Subcutaneous abdominal adipose tissue (tissue), 5 donors: ENCODE data around the gene ASB9.
"Not testable (repeated sequence)": the region's sequence is repeated elsewhere in the genome, so short reads cannot be mapped to it uniquely, and the experiment has no call there.

Source experiments
- H3K27ac ChIP-seq: one replicate; pipeline ENCODE4 v1.7.0; 2013; ENCODE audit warnings: low read depth, mild to moderate bottlenecking, inconsistent platforms, low read length, moderate library complexity
- H3K27me3 ChIP-seq, 5 donors: one replicate each; pipeline ENCODE4 v1.7.0; 2013; ENCODE audit warnings: low read length in 5 of 5, inconsistent platforms in 1 of 5; ENCODE audit not compliant: control insufficient read depth in 5 of 5, insufficient read depth in 4 of 5
- H3K36me3 ChIP-seq, 5 donors: one replicate each; pipeline ENCODE4 v1.7.0; 2013; ENCODE audit warnings: low read length in 5 of 5; ENCODE audit not compliant: control insufficient read depth in 5 of 5, insufficient read depth in 5 of 5
- H3K4me1 ChIP-seq, 5 donors: one replicate each; pipeline ENCODE4 v1.7.0; 2013; ENCODE audit warnings: low read length in 5 of 5, mild to moderate bottlenecking in 3 of 5, moderate library complexity in 1 of 5; ENCODE audit not compliant: control insufficient read depth in 5 of 5, insufficient read depth in 5 of 5
- H3K4me3 ChIP-seq, 5 donors: one replicate each; pipeline ENCODE4 v1.7.0; 2013; ENCODE audit warnings: low read length in 5 of 5, low read depth in 1 of 5
- H3K9ac ChIP-seq, 5 donors: one replicate each; pipeline ENCODE4 v1.7.0; 2013; ENCODE audit warnings: low read length in 5 of 5, mild to moderate bottlenecking in 4 of 5, moderate library complexity in 3 of 5
- H3K9me3 ChIP-seq, 5 donors: one replicate each; pipeline ENCODE4 v1.7.0; 2013; ENCODE audit warnings: low read length in 5 of 5; ENCODE audit not compliant: control insufficient read depth in 5 of 5
- donor health status: healthy.
- donor health status: healthy.
- donor health status: healthy.
- donor health status: healthy.
- donor health status: healthy.

ASB9 gene

DNA sequence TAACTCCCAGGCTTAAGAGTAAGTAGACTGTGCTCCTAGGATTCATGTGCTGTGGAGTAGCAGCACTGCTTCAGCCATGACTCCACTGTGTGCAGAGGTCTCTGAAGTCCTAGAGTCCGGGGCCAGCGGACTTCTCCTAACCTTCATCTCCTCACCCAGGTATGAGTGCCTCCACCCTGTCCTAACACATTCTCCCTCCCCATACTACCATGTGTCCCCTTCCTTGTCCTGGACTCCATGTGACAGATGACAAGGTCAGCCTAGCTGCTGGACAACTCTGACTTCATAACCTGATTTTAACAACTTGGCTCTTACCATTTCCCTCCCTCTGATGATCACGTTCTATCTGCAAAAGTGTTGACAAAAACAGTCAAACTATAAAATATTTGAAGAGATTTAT is 28.9 kb upstream of the ASB9 start:
- peaks cover 0 to 19% (median 13%) of the 10 kb centered on the region in 5 donors for H3K4me1 ChIP-seq
- H3K27me3 ChIP-seq, result peaks cover 0 to 3% (median 0%) of the 10 kb centered on the region in 5 donors
- peak overlapping the region; percentile 9 for H3K27ac ChIP-seq
- H3K9me3 ChIP-seq, result no peaks in the 10 kb centered on the region
- H3K4me3 ChIP-seq, result peak overlapping the region in 2 of 5 donors; percentile 28 to 36
- no peaks in the 10 kb centered on the region for H3K36me3 ChIP-seq
- no peak overlapping the region for H3K9ac ChIP-seq

GRCh38 chrX:15298201-15298600 is 28.3 kb upstream of the ASB9 start:
- peaks cover 0 to 4% (median 0%) of the 10 kb centered on the region in 5 donors for H3K27me3 ChIP-seq
- no peaks in the 10 kb centered on the region for H3K9me3 ChIP-seq
- peak overlapping the region in 2 of 5 donors; percentile 28 to 36 for H3K4me3 ChIP-seq
- no peak overlapping the region for H3K9ac ChIP-seq
- H3K36me3 ChIP-seq, result no peaks in the 10 kb centered on the region
- H3K4me1 ChIP-seq, result peaks cover 0 to 19% (median 13%) of the 10 kb centered on the region in 5 donors
- H3K27ac ChIP-seq, result peak overlapping the region; percentile 9

DNA sequence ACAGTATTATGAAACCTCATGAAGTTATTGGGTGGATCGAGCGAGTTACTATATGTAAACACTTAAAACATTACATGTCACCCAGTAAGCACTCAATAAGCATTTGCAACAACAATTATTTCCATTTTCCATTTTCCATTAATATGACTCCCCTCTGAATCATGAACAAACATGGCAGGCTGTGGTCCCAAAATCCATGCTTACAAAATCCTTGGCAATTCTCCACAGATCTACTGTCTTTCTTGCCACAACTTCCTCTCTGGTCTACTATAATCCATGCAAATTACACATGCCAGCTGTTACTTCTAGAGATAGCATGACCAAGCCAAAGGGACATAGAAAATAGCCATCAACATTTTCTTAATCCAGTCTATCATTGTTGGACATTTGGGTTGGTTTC is 23.6 kb upstream of the ASB9 start:
- H3K27me3 ChIP-seq, result peaks cover 0 to 5% (median 0%) of the 10 kb centered on the region in 5 donors
- no peaks in the 10 kb centered on the region for H3K9me3 ChIP-seq
- no peaks in the 10 kb centered on the region for H3K36me3 ChIP-seq
- no peak overlapping the region for H3K27ac ChIP-seq
- no peak overlapping the region for H3K9ac ChIP-seq
- H3K4me3 ChIP-seq, result no peak overlapping the region
- peaks cover 0 to 12% (median 3%) of the 10 kb centered on the region in 5 donors for H3K4me1 ChIP-seq

GRCh38 chrX:15292861-15293260 is 23.0 kb upstream of the ASB9 start:
- Histone ChIP-seq H3K9me3 (no peaks in the 10 kb centered on the region), H3K27ac (no peak overlapping the region), H3K4me3 (no peak overlapping the region), H3K4me1 (peaks cover 0 to 6% (median 0%) of the 10 kb centered on the region in 5 donors), H3K36me3 (no peaks in the 10 kb centered on the region), H3K27me3 (peaks cover 0 to 5% (median 0%) of the 10 kb centered on the region in 5 donors), H3K9ac (no peak overlapping the region)

DNA sequence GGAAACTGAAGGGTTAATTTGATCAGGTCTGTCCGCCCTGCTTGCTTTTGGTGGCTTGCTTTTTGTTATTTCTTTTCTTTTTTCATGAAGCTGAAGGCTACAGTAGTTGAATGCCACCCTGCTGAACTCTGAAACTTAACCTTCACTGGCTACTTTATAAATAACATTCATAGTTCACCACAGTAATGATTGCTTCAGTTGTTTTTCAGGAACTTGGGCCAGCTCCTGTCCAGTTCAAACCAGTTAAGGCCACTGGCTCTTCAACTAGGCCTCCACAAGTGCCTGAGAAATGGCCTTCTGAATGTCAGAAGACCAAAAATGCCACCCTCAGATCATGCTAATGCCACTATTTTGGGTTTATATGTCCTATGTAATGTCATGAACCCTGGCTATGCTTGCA is 7.7 kb upstream of the ASB9 start:
- no peaks in the 10 kb centered on the region for H3K27me3 ChIP-seq
- H3K9me3 ChIP-seq, result peaks cover 0 to 5% (median 0%) of the 10 kb centered on the region in 5 donors
- H3K9ac ChIP-seq, result no peak overlapping the region
- peaks cover 0 to 10% (median 3%) of the 10 kb centered on the region in 5 donors for H3K4me1 ChIP-seq
- H3K36me3 ChIP-seq, result no peaks in the 10 kb centered on the region
- no peak overlapping the region for H3K27ac ChIP-seq
- H3K4me3 ChIP-seq, result no peak overlapping the region

- peaks cover 0 to 5% (median 0%) of the 10 kb centered on the region in 5 donors for H3K9me3 ChIP-seq
- H3K27ac ChIP-seq, result no peak overlapping the region
Observed at GRCh38 chrX:15274946-15275345, 5.1 kb upstream of the ASB9 start.

DNA sequence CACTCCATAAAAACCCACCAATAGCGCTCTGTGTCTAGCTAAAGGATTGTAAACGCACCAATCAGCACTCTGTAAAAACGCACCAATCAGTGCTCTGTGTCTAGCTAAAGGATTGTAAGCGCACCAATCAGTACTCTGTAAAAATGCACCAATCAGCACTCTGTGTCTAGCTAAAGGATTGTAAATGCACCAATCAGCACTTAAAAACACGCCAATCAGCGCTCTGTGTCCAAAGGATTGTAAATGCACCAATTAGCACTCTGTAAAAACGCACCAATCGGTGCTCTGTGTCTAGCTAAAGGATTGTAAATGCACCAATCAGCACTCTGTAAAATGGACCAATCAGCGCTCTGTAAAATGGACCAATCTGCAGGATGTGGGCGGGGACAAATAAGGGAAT is 3.4 kb upstream of the ASB9 start:
- H3K9ac ChIP-seq, H3K27ac ChIP-seq, H3K27me3 ChIP-seq, H3K9me3 ChIP-seq, H3K4me3 ChIP-seq, H3K36me3 ChIP-seq: not testable (repeated sequence)
- H3K4me1 ChIP-seq, result peaks cover 0 to 17% (median 10%) of the 10 kb centered on the region in 5 donors

More at GRCh38 chrX:15274946-15275345, 5.1 kb upstream of the ASB9 start:
- Histone ChIP-seq H3K27me3 (no peaks in the 10 kb centered on the region), H3K4me1 (peaks cover 0 to 14% (median 4%) of the 10 kb centered on the region in 5 donors), H3K9ac (no peak overlapping the region), H3K4me3 (no peak overlapping the region), H3K36me3 (no peaks in the 10 kb centered on the region)

DNA sequence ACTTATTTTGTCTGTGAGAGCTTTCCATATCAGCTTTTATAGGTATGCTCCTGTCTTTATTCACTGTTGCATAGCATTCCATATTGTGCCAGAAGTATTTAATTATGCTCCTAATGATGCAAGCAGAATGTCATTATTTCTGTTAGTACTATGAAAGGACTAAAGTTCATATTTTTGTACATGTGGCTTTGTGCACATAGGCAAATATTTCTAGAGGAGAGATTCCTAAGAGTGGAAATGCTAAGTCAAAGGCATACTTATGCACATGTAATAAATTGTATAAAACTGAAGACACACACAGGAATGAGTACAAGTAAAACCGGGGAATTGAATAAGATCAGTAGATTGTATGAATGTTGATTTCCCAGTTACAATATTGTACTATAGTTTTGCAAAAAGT is 1.9 kb upstream of the ASB9 start:
- no peak overlapping the region for H3K27ac ChIP-seq
- H3K4me1 ChIP-seq, result peaks cover 0 to 13% (median 7%) of the 10 kb centered on the region in 5 donors
- no peak overlapping the region for H3K9ac ChIP-seq
- no peak overlapping the region for H3K4me3 ChIP-seq
- H3K9me3 ChIP-seq, result peaks cover 0 to 5% (median 0%) of the 10 kb centered on the region in 5 donors
- no peaks in the 10 kb centered on the region for H3K36me3 ChIP-seq
- H3K27me3 ChIP-seq, result no peaks in the 10 kb centered on the region

DNA sequence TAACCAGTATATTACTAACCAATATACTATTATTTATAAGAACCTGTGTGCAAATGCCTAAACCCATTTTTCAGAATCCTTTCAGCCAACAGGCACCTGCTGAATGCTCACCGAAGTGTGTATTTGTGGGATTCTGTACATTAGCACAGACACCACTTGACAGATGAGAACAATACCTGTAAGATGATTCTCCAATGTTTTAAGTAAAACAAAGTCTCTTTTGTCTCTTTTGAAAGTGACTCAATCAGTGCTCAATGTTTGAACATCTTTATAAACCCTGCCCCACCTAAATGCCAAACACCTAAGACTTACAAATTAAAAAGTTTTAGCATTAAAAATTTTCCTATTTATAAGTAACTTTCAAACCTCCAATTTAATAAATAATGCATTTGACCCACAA is 763 bp downstream of the ASB9 start:
- peaks cover 0 to 10% (median 7%) of the 10 kb centered on the region in 5 donors for H3K4me1 ChIP-seq
- no peaks in the 10 kb centered on the region for H3K36me3 ChIP-seq
- H3K9me3 ChIP-seq, result peaks cover 0 to 5% (median 0%) of the 10 kb centered on the region in 5 donors
- no peak overlapping the region for H3K9ac ChIP-seq
- peaks cover 0 to 6% (median 0%) of the 10 kb centered on the region in 5 donors for H3K27me3 ChIP-seq
- no peak overlapping the region for H3K27ac ChIP-seq
- no peak overlapping the region for H3K4me3 ChIP-seq

- Histone ChIP-seq H3K4me1 (no peaks in the 10 kb centered on the region), H3K9ac (no peak overlapping the region), H3K27ac (no peak overlapping the region), H3K36me3 (no peaks in the 10 kb centered on the region), H3K4me3 (no peak overlapping the region), H3K9me3 (no peaks in the 10 kb centered on the region), H3K27me3 (peaks cover 0 to 3% (median 0%) of the 10 kb centered on the region in 5 donors)
Observed at GRCh38 chrX:15254852-15255251, 15.0 kb downstream of the ASB9 start.
